Mucosa of descending colon (tissue), 3 donors: ENCODE results near the gene CAPN5. TPM values are rescaled to one million over a fixed set of nuclear protein-coding genes. Genes with fewer than 3 reads are reported as not detected.
A peak's percentile ranks its signal among the peaks of the same experiment; 100 is the strongest.

Source experiments
- ATAC-seq: fragments of 200-7000 bp; cut with Tn5 transposase; one replicate; pipeline ENCODE4 v1.9.1; 2020; ENCODE audit warnings: mild to moderate bottlenecking, moderate library complexity
- DNase-seq, 3 donors: peaks; one replicate each; pipeline ENCODE4 v3.0.0-alpha.2; 2020
- H3K36me3 ChIP-seq: fragments of 200-600 bp; one replicate; pipeline ENCODE4 v1.8.0; 2021; ENCODE audit warnings: low read depth, mild to moderate bottlenecking
- H3K4me1 ChIP-seq: fragments of 200-600 bp; one replicate; pipeline ENCODE4 v1.8.0; 2021; ENCODE audit warnings: low read depth, mild to moderate bottlenecking
- H3K4me3 ChIP-seq: fragments of 200-600 bp; one replicate; pipeline ENCODE4 v1.8.0; 2021; ENCODE audit warnings: mild to moderate bottlenecking
- H3K9me3 ChIP-seq: fragments of 200-600 bp; one replicate; pipeline ENCODE4 v1.8.0; 2021; ENCODE audit warnings: mild to moderate bottlenecking
- CTCF ChIP-seq: fragments of 200-600 bp; IDR thresholded peaks from one replicate; pipeline ENCODE4 v1.8.0; 2022; ENCODE audit warnings: antibody characterized with exemption, mild to moderate bottlenecking
- intact Hi-C, 2 donors: fragments of 100-400 bp; cut with DNase I in 1 of 2; cut with micrococcal nuclease in 1 of 2; formaldehyde crosslinking; loops; one replicate each; pipeline versions ENCODE4 v1.11.0 to v1.11.1; 2022; cut with DNase I, micrococcal nuclease
- total RNA-seq, 3 donors: library from RNA; stranded (reverse); fragmentation: NEBNext Ultra II Directional in 2 of 3; extraction: Animal tissue kit (Norgen Biotek cat#: 25700) in 2 of 3; gene quantifications; one replicate each; pipeline versions ENCODE4 v1.2.1 to v1.2.4, GENCODE V29; 2021 to 2023
- donor health status: DM: no; HTN: no; CAD: no; lungs with moderate emphysema.
- donor health status: DM: no; HTN: no; CAD: no.
- donor health status: DM: no; HTN: yes; CAD: no.

Gene CAPN5
- total RNA-seq, 3 donors from 2014 or later = 142 to 351 (median 253) TPM

- ATAC-seq = peak; percentile 57
- Histone ChIP-seq H3K9me3 (no peaks in the 10 kb centered on the region), H3K4me3 (no peak overlapping the region), H3K4me1 (no peaks in the 10 kb centered on the region), H3K36me3 (no peaks in the 10 kb centered on the region)
- intact Hi-C loops = no loop called here
- no peak for DNase-seq
- TF ChIP-seq CTCF = no peak
Observed at GRCh38 chr11:77141034-77141433, 74.3 kb downstream of the CAPN5 start.

GRCh38 chr11:77141475-77141874, 74.7 kb downstream of the CAPN5 start:
- DNase-seq = no peak
- H3K36me3 ChIP-seq = no peaks in the 10 kb centered on the region
- H3K9me3 ChIP-seq = no peaks in the 10 kb centered on the region
- no peak overlapping the region for H3K4me3 ChIP-seq
- no peaks in the 10 kb centered on the region for H3K4me1 ChIP-seq
- no peak for ATAC-seq
- TF ChIP-seq CTCF = no peak
- intact Hi-C loops = no loop called here

GRCh38 chr11:77142091-77142975, 75.6 kb downstream of the CAPN5 start:
- intact Hi-C loops = no loop called here

GRCh38 chr11:77143405-77144020, 76.7 kb downstream of the CAPN5 start:
- intact Hi-C loops = no loop called here
- Histone ChIP-seq H3K4me3 (no peak overlapping the region), H3K4me1 (peaks cover 4% of the 10 kb centered on the region), H3K9me3 (no peaks in the 10 kb centered on the region), H3K36me3 (no peaks in the 10 kb centered on the region)
- TF ChIP-seq CTCF = no peak
- ATAC-seq = no peak
- peak in 1 of 3 donors; percentile 24 for DNase-seq

More at GRCh38 chr11:77142091-77142975, 75.6 kb downstream of the CAPN5 start:
- no peak for ATAC-seq
- DNase-seq = peak in 1 of 3 donors; percentile 29
- Histone ChIP-seq H3K9me3 (no peaks in the 10 kb centered on the region), H3K36me3 (no peaks in the 10 kb centered on the region), H3K4me3 (no peak overlapping the region), H3K4me1 (no peaks in the 10 kb centered on the region)
- no peak for TF ChIP-seq CTCF

- H3K36me3 ChIP-seq = no peaks in the 10 kb centered on the region
- H3K4me3 ChIP-seq = no peak overlapping the region
- DNase-seq (peak in 1 of 3 donors; percentile 27), ATAC-seq (no peak)
- TF ChIP-seq CTCF = no peak
- intact Hi-C loops = no loop called here
- peaks cover 4% of the 10 kb centered on the region for H3K4me1 ChIP-seq
- no peaks in the 10 kb centered on the region for H3K9me3 ChIP-seq
Observed at GRCh38 chr11:77144196-77144856, 77.6 kb downstream of the CAPN5 start.
